Naive thymus-derived CD4-positive, alpha-beta T cell (primary cell): Measurements from ENCODE around the gene RAB19. TPM values are rescaled to one million over a fixed set of nuclear protein-coding genes. Genes with fewer than 3 reads are reported as not detected.

Experiments used
- ATAC-seq: fragments of 150-1000 bp; cut with Tn5 transposase; 2 replicates; pipeline ENCODE4 v1.10.0; 2021; ENCODE audit warnings: mild to moderate bottlenecking, moderate library complexity
- CTCF ChIA-PET: fragments of 350-600 bp; sonication (Branson Sonifier 250); formaldehyde crosslinking; loops from one replicate; lab custom pipeline; 2021; ENCODE audit warnings: antibody characterized with exemption; lab: Charles Lee
- POLR2A ChIA-PET: fragments of 350-600 bp; sonication (Branson Sonifier 250); formaldehyde crosslinking; loops from one replicate; lab custom pipeline; 2021; ENCODE audit warnings: antibody characterized with exemption, inconsistent platforms; lab: Charles Lee
- DNase-seq, 9 donors: peaks; one replicate each; pipeline versions ENCODE4 v3.0.0 to v3.0.0-alpha.2; 2020 to 2022; ENCODE audit warnings: mixed read lengths in 1 of 9
- H3K27ac ChIP-seq: one replicate; pipeline ENCODE4 v1.7.0; 2013; ENCODE audit warnings: mild to moderate bottlenecking, low read depth, low read length, moderate library complexity
- H3K27me3 ChIP-seq, 2 donors: one replicate each; pipeline ENCODE4 v1.7.0; 2013; ENCODE audit warnings: low read length in 2 of 2, mild to moderate bottlenecking in 2 of 2, moderate library complexity in 2 of 2; ENCODE audit not compliant: control insufficient read depth in 2 of 2, insufficient read depth in 2 of 2
- H3K36me3 ChIP-seq, 3 experiments: 1 replicate in 2 of 3; 2 replicates in 1 of 3; pipeline ENCODE4 v1.7.0; 2013; ENCODE audit warnings: low read length in 3 of 3, mild to moderate bottlenecking in 3 of 3, moderate library complexity in 1 of 3; ENCODE audit not compliant: insufficient read depth in 3 of 3, control insufficient read depth in 2 of 3
- H3K4me1 ChIP-seq, 2 donors: one replicate each; pipeline ENCODE4 v1.7.0; 2013; ENCODE audit warnings: low read length in 2 of 2, mild to moderate bottlenecking in 2 of 2, moderate library complexity in 1 of 2; ENCODE audit not compliant: control insufficient read depth in 2 of 2, insufficient read depth in 2 of 2
- H3K4me3 ChIP-seq: 2 replicates; pipeline ENCODE4 v1.7.0; 2013; ENCODE audit warnings: mild to moderate bottlenecking, low read length
- H3K9me3 ChIP-seq, 3 experiments: 1 replicate in 2 of 3; 2 replicates in 1 of 3; pipeline ENCODE4 v1.7.0; 2013; ENCODE audit warnings: low read length in 3 of 3; ENCODE audit not compliant: control insufficient read depth in 2 of 3
- H3K27ac Mint-ChIP-seq, 9 donors: one replicate each; pipeline ENCODE4 v1.8.0; 2020 to 2022; ENCODE audit warnings: mixed read lengths in 9 of 9, mild to moderate bottlenecking in 8 of 9, moderate library complexity in 5 of 9, inconsistent platforms in 2 of 9
- H3K27me3 Mint-ChIP-seq, 5 donors: one replicate each; pipeline ENCODE4 v1.8.0; 2021 to 2022; ENCODE audit warnings: mixed read lengths in 5 of 5, mild to moderate bottlenecking in 1 of 5
- H3K36me3 Mint-ChIP-seq, 5 donors: one replicate each; pipeline ENCODE4 v1.8.0; 2020 to 2022; ENCODE audit warnings: mixed read lengths in 5 of 5, mild to moderate bottlenecking in 3 of 5, inconsistent platforms in 1 of 5
- H3K4me1 Mint-ChIP-seq, 7 donors: one replicate each; pipeline ENCODE4 v1.8.0; 2020 to 2022; ENCODE audit warnings: mixed read lengths in 7 of 7, mild to moderate bottlenecking in 3 of 7, inconsistent platforms in 1 of 7
- H3K4me3 Mint-ChIP-seq, 10 donors: one replicate each; pipeline ENCODE4 v1.8.0; 2020 to 2022; ENCODE audit warnings: mild to moderate bottlenecking in 10 of 10, mixed read lengths in 10 of 10, moderate library complexity in 6 of 10, inconsistent platforms in 2 of 10
- H3K9me3 Mint-ChIP-seq, 11 donors: one replicate each; pipeline ENCODE4 v1.8.0; 2020 to 2022; ENCODE audit warnings: mixed read lengths in 11 of 11, mild to moderate bottlenecking in 4 of 11, inconsistent platforms in 1 of 11, moderate library complexity in 1 of 11
- intact Hi-C, 2 donors: fragments of 100-400 bp; cut with micrococcal nuclease; formaldehyde crosslinking; loops; one replicate each; pipeline ENCODE4 v1.15.1; 2023
- polyA plus RNA-seq, 2 donors: library from polyadenylated mRNA; unstranded; fragments of 300-500 nt; fragmentation: Illumina TruSeq; gene quantifications; one replicate each; pipeline ENCODE4 v1.2.3, GENCODE V29; 2021
- total RNA-seq, 6 experiments: library from RNA in 5 of 6; stranded (reverse) in 5 of 6; gene quantifications; 1 replicate in 5 of 6; 2 replicates in 1 of 6; pipeline ENCODE4 v1.2.3 and lab custom pipeline; 2021 to 2026

Gene RAB19
- total and polyA plus RNA-seq, 7 experiments from 2014 or later, result 1.8 to 13.3 (median 3.3) TPM

DNA sequence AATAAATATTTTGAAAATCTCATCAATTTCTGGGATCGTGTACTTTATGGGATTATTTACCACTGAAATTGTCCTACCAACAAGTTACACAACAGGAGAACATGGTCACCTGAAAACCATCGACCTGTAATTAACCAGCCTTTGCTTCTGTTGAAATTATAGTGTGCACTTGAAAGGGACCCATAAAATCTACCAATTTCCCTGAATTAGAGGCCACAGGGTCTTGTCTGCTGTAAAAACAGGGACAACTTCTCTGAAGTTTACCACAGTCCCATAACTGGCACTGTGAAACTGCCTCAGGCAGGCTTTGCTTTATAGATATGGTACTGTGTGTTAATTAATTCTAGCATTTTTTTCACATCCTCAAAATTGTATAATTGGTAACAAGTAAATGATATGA is 37.7 kb downstream of the RAB19 start:
- POLR2A ChIA-PET, result no interaction called here
- Histone ChIP-seq H3K9me3 (no peaks in the 10 kb centered on the region), H3K27me3 (no peaks in the 10 kb centered on the region), H3K36me3 (no peaks in the 10 kb centered on the region), H3K27ac (no peak overlapping the region), H3K4me1 (no peaks in the 10 kb centered on the region), H3K4me3 (no peak overlapping the region)
- Mint-ChIP-seq H3K4me3 (no peak overlapping the region), H3K27ac (no peak overlapping the region), H3K9me3 (no peaks in the 10 kb centered on the region), H3K4me1 (peaks cover 0 to 11% (median 0%) of the 10 kb centered on the region in 7 donors), H3K27me3 (peaks cover 0 to 2% (median 0%) of the 10 kb centered on the region in 5 donors), H3K36me3 (peaks cover 0 to 3% (median 0%) of the 10 kb centered on the region in 5 donors)
- CTCF ChIA-PET, result no interaction called here
- intact Hi-C loops, result loop anchor here in 1 of 2 donors (5.0 kb wide), 1 partner anchor 39 kb away; the partner anchor contains the start of gene RAB19
- ATAC-seq, result no peak
- DNase-seq, result no peak

DNA sequence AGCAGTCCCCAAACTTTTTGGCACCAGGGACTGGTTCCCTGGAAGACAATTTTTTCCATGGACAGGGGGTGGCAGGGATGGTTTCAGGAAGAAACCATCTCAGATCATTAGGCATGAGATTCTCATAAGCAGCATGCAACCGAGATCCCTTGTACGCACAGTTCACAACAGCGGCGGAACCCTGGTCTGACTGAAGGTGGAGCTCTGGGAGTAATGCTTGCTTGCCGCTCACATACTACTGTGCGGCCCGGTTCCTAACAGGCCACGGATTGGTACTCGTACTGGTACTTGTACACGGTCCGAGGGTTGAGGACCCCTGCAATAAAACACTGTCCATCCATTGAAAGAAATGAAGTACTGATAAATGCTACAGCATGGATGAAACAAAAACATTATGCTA is 42.6 kb downstream of the RAB19 start:
- Histone ChIP-seq H3K27me3 (no peaks in the 10 kb centered on the region), H3K9me3 (no peaks in the 10 kb centered on the region), H3K4me1 (no peaks in the 10 kb centered on the region), H3K36me3 (peaks cover 0 to 4% (median 0%) of the 10 kb centered on the region in 3 experiments), H3K27ac (no peak overlapping the region), H3K4me3 (no peak overlapping the region)
- H3K27me3 Mint-ChIP-seq, result no peaks in the 10 kb centered on the region
- CTCF ChIA-PET, result interaction anchor here (0.6 kb wide), 1 partner anchor 42 kb away, joined by 3 read pairs; no protein-coding TSS in a partner anchor
- H3K36me3 Mint-ChIP-seq, result peaks cover 0 to 2% (median 0%) of the 10 kb centered on the region in 5 donors
- H3K27ac Mint-ChIP-seq, result peak overlapping the region in 1 of 9 donors; percentile 49
- no peaks in the 10 kb centered on the region for H3K9me3 Mint-ChIP-seq
- H3K4me3 Mint-ChIP-seq, result no peak overlapping the region
- ATAC-seq (no peak), DNase-seq (no peak)
- intact Hi-C loops, result no loop called here
- POLR2A ChIA-PET, result interaction anchor here (0.5 kb wide), 1 partner anchor 20 kb away, joined by 5 read pairs; no protein-coding TSS in a partner anchor
- H3K4me1 Mint-ChIP-seq, result peaks cover 3 to 26% (median 19%) of the 10 kb centered on the region in 7 donors

DNA sequence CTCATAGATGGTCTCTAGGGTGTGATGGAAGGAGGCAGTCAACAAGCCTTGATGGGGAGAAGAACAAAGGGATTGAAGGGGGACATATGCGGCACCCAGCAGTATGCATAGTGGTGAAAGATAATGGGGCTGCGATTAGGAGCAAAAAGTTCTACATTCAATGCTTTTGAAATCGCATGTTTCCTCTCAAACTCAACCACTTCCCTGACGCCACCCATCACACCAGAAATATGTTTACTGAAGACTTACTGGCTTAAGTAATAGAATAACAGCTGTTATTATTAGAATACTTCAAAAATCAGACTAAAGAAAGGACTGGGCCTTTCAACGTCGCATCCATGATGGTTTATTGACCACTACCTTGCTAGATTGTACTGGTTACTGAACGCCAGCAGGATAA is 44.0 kb downstream of the RAB19 start:
- peaks cover 17 to 31% (median 26%) of the 10 kb centered on the region in 7 donors for H3K4me1 Mint-ChIP-seq
- H3K4me3 Mint-ChIP-seq, result no peak overlapping the region
- Histone ChIP-seq H3K4me1 (no peaks in the 10 kb centered on the region), H3K27me3 (no peaks in the 10 kb centered on the region), H3K4me3 (no peak overlapping the region), H3K27ac (no peak overlapping the region), H3K36me3 (peaks cover 0 to 4% (median 0%) of the 10 kb centered on the region in 3 experiments), H3K9me3 (no peaks in the 10 kb centered on the region)
- H3K9me3 Mint-ChIP-seq, result no peaks in the 10 kb centered on the region
- H3K27ac Mint-ChIP-seq, result peak overlapping the region in 3 of 9 donors; percentile 11 to 60 (median 19)
- no peaks in the 10 kb centered on the region for H3K27me3 Mint-ChIP-seq
- intact Hi-C loops, result no loop called here
- peaks cover 0 to 6% (median 5%) of the 10 kb centered on the region in 5 donors for H3K36me3 Mint-ChIP-seq
- DNase-seq (no peak), ATAC-seq (peak; percentile 8)
- ChIA-PET POLR2A (no interaction called here), CTCF (no interaction called here)

DNA sequence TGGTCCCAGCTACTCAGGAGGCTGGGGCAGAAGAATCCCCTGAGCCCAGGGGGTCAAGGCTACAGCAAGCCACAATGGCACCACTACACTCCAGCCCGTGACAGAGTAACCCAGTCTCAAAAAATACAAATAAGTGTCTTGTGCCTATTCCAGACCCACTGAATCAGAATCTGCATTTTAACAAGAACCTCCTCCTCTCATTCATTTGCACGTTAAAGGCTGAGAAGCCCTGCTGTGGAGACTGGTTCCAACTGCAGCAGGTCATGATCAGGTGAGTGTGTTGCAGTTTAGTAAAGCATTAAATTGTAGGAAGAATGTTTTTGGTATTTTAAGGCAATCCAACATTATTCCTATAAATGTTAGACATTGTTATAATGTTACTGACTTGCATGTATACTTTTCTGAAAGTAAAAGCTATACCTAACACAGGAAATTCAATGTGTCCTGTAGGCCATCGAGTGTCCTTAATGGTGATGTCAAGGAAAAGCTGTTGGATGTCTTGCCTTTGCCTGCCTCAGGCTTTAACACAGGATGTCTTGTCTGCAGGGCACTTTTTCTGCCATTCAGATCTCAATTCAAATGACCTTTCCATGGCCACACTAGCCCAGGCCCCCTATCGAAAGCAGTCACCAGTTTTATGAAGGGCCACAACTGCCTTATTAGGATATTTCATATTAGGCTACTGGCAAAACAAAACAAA is 45.1 kb downstream of the RAB19 start:
- Histone ChIP-seq H3K9me3 (no peaks in the 10 kb centered on the region), H3K27me3 (no peaks in the 10 kb centered on the region), H3K4me3 (no peak overlapping the region), H3K27ac (no peak overlapping the region), H3K4me1 (no peaks in the 10 kb centered on the region), H3K36me3 (peaks cover 0 to 9% (median 4%) of the 10 kb centered on the region in 3 experiments)
- intact Hi-C loops, result no loop called here
- no peak overlapping the region for H3K4me3 Mint-ChIP-seq
- H3K4me1 Mint-ChIP-seq, result peaks cover 19 to 31% (median 28%) of the 10 kb centered on the region in 7 donors
- POLR2A ChIA-PET, result interaction anchor here (0.6 to 0.8 kb wide), 2 partner anchors 932 to 1035 kb away, joined by 3 read pairs; no protein-coding TSS in a partner anchor
- no peak for DNase-seq
- H3K9me3 Mint-ChIP-seq, result no peaks in the 10 kb centered on the region
- ATAC-seq, result no peak
- H3K36me3 Mint-ChIP-seq, result peaks cover 0 to 14% (median 7%) of the 10 kb centered on the region in 5 donors
- H3K27me3 Mint-ChIP-seq, result no peaks in the 10 kb centered on the region
- CTCF ChIA-PET, result interaction anchor here (0.6 kb wide), 1 partner anchor 120 kb away, joined by 3 read pairs; no protein-coding TSS in a partner anchor
- H3K27ac Mint-ChIP-seq, result peak overlapping the region in 2 of 9 donors; percentile 49 to 83

DNA sequence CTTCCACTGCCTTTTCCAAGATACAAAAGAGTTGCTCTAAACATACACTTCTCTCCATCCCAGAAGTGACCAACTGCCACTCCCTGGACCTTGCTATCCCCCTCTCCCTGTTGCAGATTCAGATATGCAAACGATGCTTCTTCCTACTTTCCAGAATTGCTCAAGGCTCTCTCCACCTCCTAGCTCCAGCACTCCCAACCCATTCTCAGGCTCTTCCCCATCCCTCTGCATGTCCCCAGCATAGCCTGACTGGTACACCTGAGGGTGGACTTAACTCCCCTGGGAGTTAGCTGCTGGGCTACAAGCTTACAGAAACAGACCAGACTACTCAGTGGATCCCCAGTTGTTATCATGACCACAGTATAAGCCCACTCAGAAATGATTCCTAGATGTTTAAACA is 47.9 kb downstream of the RAB19 start:
- peak overlapping the region in 7 of 9 donors; percentile 2 to 55 (median 34) for H3K27ac Mint-ChIP-seq
- DNase-seq, result no peak
- peaks cover 17 to 39% (median 26%) of the 10 kb centered on the region in 5 donors for H3K36me3 Mint-ChIP-seq
- H3K9me3 ChIP-seq, result no peaks in the 10 kb centered on the region
- CTCF ChIA-PET, result no interaction called here
- intact Hi-C loops, result no loop called here
- POLR2A ChIA-PET, result no interaction called here
- peaks cover 24 to 47% (median 28%) of the 10 kb centered on the region in 7 donors for H3K4me1 Mint-ChIP-seq
- peak; percentile 20 for ATAC-seq
- H3K36me3 ChIP-seq, result peaks cover 9 to 36% (median 14%) of the 10 kb centered on the region in 3 experiments
- no peak overlapping the region for H3K4me3 ChIP-seq
- no peaks in the 10 kb centered on the region for H3K9me3 Mint-ChIP-seq
- H3K27ac ChIP-seq, result no peak overlapping the region
- no peaks in the 10 kb centered on the region for H3K4me1 ChIP-seq
- no peaks in the 10 kb centered on the region for H3K27me3 ChIP-seq
- no peaks in the 10 kb centered on the region for H3K27me3 Mint-ChIP-seq
- no peak overlapping the region for H3K4me3 Mint-ChIP-seq

DNA sequence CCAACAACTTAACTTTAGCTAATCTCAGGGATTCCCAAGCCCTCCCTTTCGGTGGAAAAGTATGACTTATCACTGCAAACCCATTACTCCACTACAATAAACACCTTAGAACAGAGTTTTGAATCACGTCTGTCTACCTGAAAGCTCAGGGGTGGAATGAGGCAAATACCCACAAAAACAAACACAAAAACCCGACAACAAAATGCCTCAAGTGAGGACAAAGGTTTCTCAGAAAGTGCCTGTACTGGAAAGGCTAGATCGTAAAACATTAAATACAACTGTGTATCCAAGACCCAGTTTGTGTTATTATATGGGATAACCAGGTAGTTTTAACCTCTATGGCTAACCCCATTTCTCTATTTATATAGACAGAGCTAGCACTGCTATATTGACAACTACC is 49.4 kb downstream of the RAB19 start:
- H3K4me1 ChIP-seq, result no peaks in the 10 kb centered on the region
- peaks cover 23 to 47% (median 31%) of the 10 kb centered on the region in 5 donors for H3K36me3 Mint-ChIP-seq
- H3K27ac ChIP-seq, result no peak overlapping the region
- H3K27me3 Mint-ChIP-seq, result no peaks in the 10 kb centered on the region
- ATAC-seq (no peak), DNase-seq (no peak)
- H3K9me3 ChIP-seq, result no peaks in the 10 kb centered on the region
- no peak overlapping the region for H3K4me3 Mint-ChIP-seq
- intact Hi-C loops, result no loop called here
- no peak overlapping the region for H3K4me3 ChIP-seq
- ChIA-PET POLR2A (no interaction called here), CTCF (no interaction called here)
- peak overlapping the region in 1 of 9 donors; percentile 82 for H3K27ac Mint-ChIP-seq
- H3K9me3 Mint-ChIP-seq, result no peaks in the 10 kb centered on the region
- peaks cover 17 to 50% (median 28%) of the 10 kb centered on the region in 7 donors for H3K4me1 Mint-ChIP-seq
- no peaks in the 10 kb centered on the region for H3K27me3 ChIP-seq
- H3K36me3 ChIP-seq, result peaks cover 15 to 52% (median 17%) of the 10 kb centered on the region in 3 experiments
